Upper lobe of right lung (tissue), 1 donor: Measurements from ENCODE around the gene NTRK3. TPM values are rescaled to one million over a fixed set of nuclear protein-coding genes. Genes with fewer than 3 reads are reported as not detected.

Experiments
- ATAC-seq: fragments of 200-7000 bp; cut with Tn5 transposase; one replicate; pipeline ENCODE4 v1.9.1; 2020; ENCODE audit warnings: mild to moderate bottlenecking, moderate library complexity
- DNase-seq: peaks from one replicate; pipeline ENCODE4 v3.0.0-alpha.2; 2020
- H3K27ac ChIP-seq: fragments of 200-600 bp; one replicate; pipeline ENCODE4 v1.8.0; 2022
- H3K27me3 ChIP-seq: fragments of 200-600 bp; one replicate; pipeline ENCODE4 v1.8.0; 2022; ENCODE audit warnings: mild to moderate bottlenecking
- H3K36me3 ChIP-seq: fragments of 200-600 bp; one replicate; pipeline ENCODE4 v1.8.0; 2022
- H3K4me1 ChIP-seq: fragments of 200-600 bp; one replicate; pipeline ENCODE4 v1.8.0; 2022
- H3K4me3 ChIP-seq: fragments of 200-600 bp; one replicate; pipeline ENCODE4 v1.8.0; 2022; ENCODE audit warnings: mild to moderate bottlenecking
- H3K9me3 ChIP-seq: fragments of 200-600 bp; one replicate; pipeline ENCODE4 v1.8.0; 2022
- intact Hi-C: fragments of 100-400 bp; cut with DNase I; formaldehyde crosslinking; loops from one replicate; pipeline ENCODE4 v1.11.0; 2022
- total RNA-seq: library from RNA; stranded (reverse); fragmentation: NEBNext Ultra II Directional; extraction: Animal tissue kit (Norgen Biotek cat#: 25700); gene quantifications from one replicate; pipeline ENCODE4 v1.2.1, GENCODE V29; 2021
- TF ChIP-seq, protein P1 (sequence below): fragments of 200-600 bp; IDR thresholded peaks from one replicate; pipeline ENCODE4 v1.8.0; 2022; ENCODE audit warnings: antibody characterized with exemption
- donor health status: DM: no; HTN: yes; CAD: no; lungs with severe emphysema.

Gene NTRK3
- total RNA-seq, 1 donor from 2014 or later: 2.8 TPM

DNA sequence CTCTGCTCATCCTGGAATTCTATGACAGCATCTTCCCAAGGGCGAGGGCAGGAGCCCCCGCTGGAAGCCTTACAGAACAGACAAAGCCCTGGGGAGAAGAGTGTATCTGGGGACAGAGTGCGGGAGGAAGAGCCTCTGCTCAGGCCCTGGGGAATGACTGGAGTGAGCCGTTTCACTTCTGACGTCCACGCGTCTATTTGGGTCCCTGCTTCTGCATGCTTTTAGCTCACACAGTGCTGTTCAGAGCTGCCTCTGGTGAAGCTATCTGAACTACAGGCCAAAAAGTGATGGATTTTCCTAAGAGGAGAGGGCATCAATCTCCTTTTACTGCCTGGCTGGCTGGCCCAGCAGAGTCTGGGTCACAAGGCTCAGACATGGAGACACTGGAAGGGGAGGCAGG, 311.8 kb downstream of the NTRK3 start:
- Histone ChIP-seq H3K4me1 (peaks cover 8% of the 10 kb centered on the region), H3K9me3 (no peaks in the 10 kb centered on the region), H3K4me3 (no peak overlapping the region), H3K27me3 (no peaks in the 10 kb centered on the region), H3K27ac (no peak overlapping the region), H3K36me3 (no peaks in the 10 kb centered on the region)
- ATAC-seq (no peak), DNase-seq (no peak)
- TF ChIP-seq, protein P1, sequence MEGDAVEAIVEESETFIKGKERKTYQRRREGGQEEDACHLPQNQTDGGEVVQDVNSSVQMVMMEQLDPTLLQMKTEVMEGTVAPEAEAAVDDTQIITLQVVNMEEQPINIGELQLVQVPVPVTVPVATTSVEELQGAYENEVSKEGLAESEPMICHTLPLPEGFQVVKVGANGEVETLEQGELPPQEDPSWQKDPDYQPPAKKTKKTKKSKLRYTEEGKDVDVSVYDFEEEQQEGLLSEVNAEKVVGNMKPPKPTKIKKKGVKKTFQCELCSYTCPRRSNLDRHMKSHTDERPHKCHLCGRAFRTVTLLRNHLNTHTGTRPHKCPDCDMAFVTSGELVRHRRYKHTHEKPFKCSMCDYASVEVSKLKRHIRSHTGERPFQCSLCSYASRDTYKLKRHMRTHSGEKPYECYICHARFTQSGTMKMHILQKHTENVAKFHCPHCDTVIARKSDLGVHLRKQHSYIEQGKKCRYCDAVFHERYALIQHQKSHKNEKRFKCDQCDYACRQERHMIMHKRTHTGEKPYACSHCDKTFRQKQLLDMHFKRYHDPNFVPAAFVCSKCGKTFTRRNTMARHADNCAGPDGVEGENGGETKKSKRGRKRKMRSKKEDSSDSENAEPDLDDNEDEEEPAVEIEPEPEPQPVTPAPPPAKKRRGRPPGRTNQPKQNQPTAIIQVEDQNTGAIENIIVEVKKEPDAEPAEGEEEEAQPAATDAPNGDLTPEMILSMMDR: no peak
- intact Hi-C loops: no loop called here

DNA sequence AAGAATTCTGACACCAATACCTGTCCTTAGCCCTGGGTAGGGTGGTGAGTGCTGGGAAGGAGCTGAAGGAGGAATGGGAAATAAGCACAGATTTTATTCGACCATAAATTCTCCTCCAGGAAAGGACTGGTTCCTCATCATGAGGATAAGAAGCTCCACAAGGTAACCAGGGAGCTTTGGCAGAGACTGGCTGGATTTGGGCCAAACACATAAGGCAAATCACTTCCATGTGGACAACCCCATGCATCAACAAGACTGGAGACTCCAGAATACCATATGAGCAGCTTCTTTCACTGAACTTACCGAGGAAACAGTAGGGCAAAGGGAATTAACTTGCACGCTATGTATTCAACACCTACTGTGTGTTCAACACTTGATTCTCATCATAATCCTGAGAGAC, 312.5 kb downstream of the NTRK3 start:
- no peaks in the 10 kb centered on the region for H3K36me3 ChIP-seq
- peaks cover 8% of the 10 kb centered on the region for H3K4me1 ChIP-seq
- H3K27ac ChIP-seq: no peak overlapping the region
- H3K4me3 ChIP-seq: no peak overlapping the region
- intact Hi-C loops: no loop called here
- DNase-seq: no peak
- ATAC-seq: no peak
- H3K27me3 ChIP-seq: no peaks in the 10 kb centered on the region
- TF ChIP-seq, protein P1: no peak
- H3K9me3 ChIP-seq: no peaks in the 10 kb centered on the region

DNA sequence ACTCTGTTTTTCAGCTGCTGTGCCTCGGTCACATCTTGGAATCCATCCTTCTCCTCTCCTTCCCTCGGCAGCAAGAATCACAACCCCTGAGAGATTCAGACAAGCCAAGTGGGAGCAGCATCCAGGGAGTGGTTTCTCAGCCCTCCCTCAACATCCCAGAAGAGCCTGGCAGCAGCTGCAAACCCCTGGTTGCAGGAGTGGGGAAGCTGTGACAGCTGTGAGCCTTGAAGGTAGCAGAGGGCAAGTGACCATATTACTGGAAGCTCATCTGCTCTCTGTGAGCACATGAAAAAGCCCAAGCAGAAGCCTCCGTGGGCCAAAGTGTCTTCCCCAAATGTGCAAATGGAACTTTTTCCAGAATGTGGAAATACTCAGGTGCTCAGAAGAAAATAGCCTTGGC, 312.9 kb downstream of the NTRK3 start:
- no peak overlapping the region for H3K27ac ChIP-seq
- intact Hi-C loops: no loop called here

DNA sequence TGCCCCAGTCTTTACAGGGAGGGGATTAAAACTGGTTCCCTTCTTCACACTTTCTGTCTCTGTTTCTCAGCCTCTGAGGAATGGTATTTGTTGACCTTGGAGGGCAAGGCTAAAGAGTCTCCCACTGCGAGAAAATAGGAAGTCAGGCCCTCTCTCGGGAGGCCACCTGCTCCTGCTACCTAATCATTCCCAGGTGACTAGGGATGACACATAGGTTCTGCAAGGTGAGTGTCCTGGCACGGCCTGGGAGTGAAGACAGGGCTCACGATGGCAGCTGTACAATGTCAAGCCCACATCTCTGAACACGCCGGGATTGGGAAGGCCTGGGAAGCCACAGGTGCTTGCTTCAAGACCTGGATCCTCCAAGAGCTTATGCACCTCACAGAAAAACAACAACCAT, 314.2 kb downstream of the NTRK3 start:
- Histone ChIP-seq H3K4me1 (no peaks in the 10 kb centered on the region), H3K9me3 (no peaks in the 10 kb centered on the region), H3K27me3 (no peaks in the 10 kb centered on the region), H3K36me3 (no peaks in the 10 kb centered on the region), H3K27ac (no peak overlapping the region), H3K4me3 (no peak overlapping the region)
- DNase-seq: no peak
- ATAC-seq: no peak
- TF ChIP-seq, protein P1: no peak
- intact Hi-C loops: no loop called here

More for the DNA sequence above, 312.9 kb downstream of the NTRK3 start:
- no peaks in the 10 kb centered on the region for H3K36me3 ChIP-seq
- no peak for ATAC-seq
- TF ChIP-seq, protein P1: no peak
- peaks cover 8% of the 10 kb centered on the region for H3K4me1 ChIP-seq
- no peaks in the 10 kb centered on the region for H3K27me3 ChIP-seq
- no peak for DNase-seq
- no peak overlapping the region for H3K4me3 ChIP-seq
- no peaks in the 10 kb centered on the region for H3K9me3 ChIP-seq

DNA sequence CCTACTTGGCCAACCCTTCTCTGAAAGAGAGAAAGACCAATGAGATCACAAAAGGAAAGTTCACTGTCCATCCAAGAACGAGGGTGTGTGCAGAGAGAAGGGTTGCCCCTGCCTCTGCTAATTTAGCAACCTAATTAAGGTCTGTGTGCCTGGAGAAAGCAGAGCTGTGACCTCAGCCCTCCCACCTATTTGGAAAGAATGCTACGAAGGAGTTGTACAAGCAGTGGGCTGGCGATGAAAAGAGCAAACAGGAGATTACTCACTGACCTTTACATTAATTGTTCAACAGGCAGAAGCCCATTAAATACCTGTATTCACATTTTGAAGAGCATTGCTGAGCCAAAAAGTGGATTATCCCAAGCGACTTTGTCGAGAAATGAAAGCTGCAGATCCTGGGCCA, 314.9 kb downstream of the NTRK3 start:
- no peaks in the 10 kb centered on the region for H3K36me3 ChIP-seq
- TF ChIP-seq, protein P1: no peak
- H3K4me3 ChIP-seq: no peak overlapping the region
- intact Hi-C loops: no loop called here
- no peak overlapping the region for H3K27ac ChIP-seq
- no peaks in the 10 kb centered on the region for H3K9me3 ChIP-seq
- DNase-seq (no peak), ATAC-seq (no peak)
- no peaks in the 10 kb centered on the region for H3K27me3 ChIP-seq
- no peaks in the 10 kb centered on the region for H3K4me1 ChIP-seq

DNA sequence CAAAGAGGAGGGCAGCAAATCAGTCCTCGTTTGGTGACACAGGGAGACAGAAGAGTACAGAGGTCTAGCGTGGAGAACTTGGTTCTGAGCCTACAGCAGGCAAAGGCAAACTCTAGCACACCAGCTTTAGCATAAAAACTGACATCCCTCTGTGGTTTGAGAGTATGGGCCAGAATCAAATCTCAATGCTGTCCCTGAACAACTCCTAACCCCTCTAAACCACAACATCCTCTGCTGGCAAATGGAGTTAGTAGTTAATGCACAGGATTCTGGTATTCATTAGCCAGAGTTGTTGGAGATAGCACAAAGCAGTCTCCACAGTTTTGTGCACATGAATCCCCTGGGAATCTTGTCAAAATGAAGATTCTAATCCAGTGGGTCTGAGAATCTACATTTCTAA, 315.8 kb downstream of the NTRK3 start:
- ATAC-seq (no peak), DNase-seq (no peak)
- no peaks in the 10 kb centered on the region for H3K27me3 ChIP-seq
- no peak overlapping the region for H3K27ac ChIP-seq
- no peak overlapping the region for H3K4me3 ChIP-seq
- TF ChIP-seq, protein P1: no peak
- no peaks in the 10 kb centered on the region for H3K4me1 ChIP-seq
- intact Hi-C loops: no loop called here
- H3K36me3 ChIP-seq: no peaks in the 10 kb centered on the region
- no peaks in the 10 kb centered on the region for H3K9me3 ChIP-seq
